Esophagus squamous epithelium (tissue), 4 donors: ENCODE results near the gene GBGT1.

Experiments
- POLR2A ChIP-seq, 4 donors: fragments of 450-650 bp; IDR thresholded peaks; one replicate each; pipeline ENCODE4 v1.6.1; 2017; ENCODE audit warnings: antibody characterized with exemption in 4 of 4, mild to moderate bottlenecking in 4 of 4, moderate library complexity in 3 of 4
- TF ChIP-seq, protein P1 (sequence below), 6 experiments: fragments of 450-650 bp in 4 of 6; fragments of 200-600 bp in 2 of 6; sonication (generic) in 2 of 6; IDR thresholded peaks; one replicate each; pipeline ENCODE4 v1.5.1; 2016 to 2019; ENCODE audit warnings: antibody characterized with exemption in 6 of 6, mild to moderate bottlenecking in 4 of 6, moderate library complexity in 4 of 6

DNA sequence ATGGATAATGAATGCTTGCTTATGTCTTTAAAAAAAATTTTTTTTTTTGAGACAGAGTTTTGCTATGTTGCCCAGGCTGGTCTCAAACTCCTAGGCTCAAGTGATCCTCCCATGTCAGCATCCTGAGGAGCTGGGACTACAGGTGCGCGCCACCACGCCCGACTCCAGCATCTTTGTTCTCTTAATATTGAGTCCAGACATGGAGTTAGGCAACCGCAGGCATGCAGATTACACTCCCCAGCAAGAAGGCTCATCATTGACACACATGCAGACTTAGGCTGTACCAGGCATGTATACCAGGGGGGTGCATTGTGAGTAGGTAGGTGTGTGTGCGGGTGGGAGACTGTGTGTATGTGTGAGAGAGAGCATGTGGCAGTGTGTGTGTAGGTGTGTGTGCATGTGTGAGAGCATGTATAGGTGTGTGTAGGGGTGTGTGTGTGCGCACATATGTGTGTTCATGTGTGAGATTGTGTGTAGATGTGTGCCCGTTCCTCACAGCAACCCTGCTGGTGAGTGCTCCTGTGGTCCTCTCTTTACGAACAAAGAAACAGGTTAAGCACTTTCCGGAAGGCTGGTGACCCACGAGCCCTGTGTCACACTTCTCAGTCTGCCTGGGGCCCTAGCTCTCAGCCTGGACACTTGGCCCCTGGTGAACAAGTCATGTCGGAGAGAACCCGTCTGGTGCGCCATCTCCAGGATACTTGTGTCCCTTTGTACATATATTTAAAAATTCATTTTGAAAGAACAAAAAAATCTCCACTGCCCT, 39.2 kb upstream of the GBGT1 start:
- TF ChIP-seq, protein P1, sequence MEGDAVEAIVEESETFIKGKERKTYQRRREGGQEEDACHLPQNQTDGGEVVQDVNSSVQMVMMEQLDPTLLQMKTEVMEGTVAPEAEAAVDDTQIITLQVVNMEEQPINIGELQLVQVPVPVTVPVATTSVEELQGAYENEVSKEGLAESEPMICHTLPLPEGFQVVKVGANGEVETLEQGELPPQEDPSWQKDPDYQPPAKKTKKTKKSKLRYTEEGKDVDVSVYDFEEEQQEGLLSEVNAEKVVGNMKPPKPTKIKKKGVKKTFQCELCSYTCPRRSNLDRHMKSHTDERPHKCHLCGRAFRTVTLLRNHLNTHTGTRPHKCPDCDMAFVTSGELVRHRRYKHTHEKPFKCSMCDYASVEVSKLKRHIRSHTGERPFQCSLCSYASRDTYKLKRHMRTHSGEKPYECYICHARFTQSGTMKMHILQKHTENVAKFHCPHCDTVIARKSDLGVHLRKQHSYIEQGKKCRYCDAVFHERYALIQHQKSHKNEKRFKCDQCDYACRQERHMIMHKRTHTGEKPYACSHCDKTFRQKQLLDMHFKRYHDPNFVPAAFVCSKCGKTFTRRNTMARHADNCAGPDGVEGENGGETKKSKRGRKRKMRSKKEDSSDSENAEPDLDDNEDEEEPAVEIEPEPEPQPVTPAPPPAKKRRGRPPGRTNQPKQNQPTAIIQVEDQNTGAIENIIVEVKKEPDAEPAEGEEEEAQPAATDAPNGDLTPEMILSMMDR (IDR thresholded peaks at IDR 0.05), result no peak
- TF ChIP-seq POLR2A (IDR thresholded peaks at IDR 0.05), result no peak
